HL-60 (cell line): ENCODE data around the gene SPAG8.

Experiments
- DNase-seq, 2 experiments: peaks; one replicate each; pipeline ENCODE4 v3.0.0-alpha.2; 2010 to 2020; ENCODE audit warnings: low read depth in 1 of 2, low spot score in 1 of 2
- H3K27ac ChIP-seq: fragments of 250-450 bp; sonication (Bioruptor Pico); replicated peaks from 2 replicates; pipeline ENCODE4 v1.5.1; 2020; ENCODE audit warnings: mild to moderate bottlenecking, moderate library complexity
- H3K27me3 ChIP-seq: fragments of 250-450 bp; sonication (Bioruptor Pico); 2 replicates; pipeline ENCODE4 v1.5.1; 2021; ENCODE audit warnings: mild to moderate bottlenecking, moderate library complexity; ENCODE audit not compliant: insufficient read depth, poor library complexity, severe bottlenecking
- H3K4me3 ChIP-seq: replicated peaks from 2 replicates; pipeline ENCODE4 v1.5.1; 2011; ENCODE audit warnings: mild to moderate bottlenecking, control low read depth, low read length; ENCODE audit not compliant: insufficient read depth
- CTCF ChIP-seq: IDR thresholded peaks from one replicate; pipeline ENCODE4 v1.5.1; 2011; ENCODE audit warnings: low read length, control low read depth, inconsistent platforms; ENCODE audit not compliant: insufficient read depth
- GABPA ChIP-seq: IDR thresholded peaks from 2 replicates; pipeline ENCODE4 v1.6.1; 2012; ENCODE audit warnings: low read depth
- POLR2AphosphoS5 ChIP-seq: IDR thresholded peaks from 2 replicates; pipeline ENCODE4 v1.6.1; 2012; ENCODE audit warnings: low read depth
- REST ChIP-seq: IDR thresholded peaks from 2 replicates; pipeline ENCODE4 v1.6.1; 2012; ENCODE audit warnings: low read depth; ENCODE audit not compliant: insufficient replicate concordance
- SPI1 ChIP-seq: IDR thresholded peaks from 2 replicates; pipeline ENCODE4 v1.6.1; 2012; ENCODE audit warnings: low read depth, mild to moderate bottlenecking, borderline replicate concordance

The SPAG8 gene

GRCh38 chr9:35769763-35770162 lies 42.3 kb downstream of the SPAG8 start:
- no peak for DNase-seq
- H3K27me3 ChIP-seq: no peaks in the 10 kb centered on the region
- no peak overlapping the region for H3K27ac ChIP-seq
- no peak overlapping the region for H3K4me3 ChIP-seq
- TF ChIP-seq POLR2AphosphoS5 (no peak), GABPA (no peak), REST (no peak), CTCF (no peak), SPI1 (no peak)

- H3K27me3 ChIP-seq: no peaks in the 10 kb centered on the region
- H3K4me3 ChIP-seq: no peak overlapping the region
- H3K27ac ChIP-seq: no peak overlapping the region
- DNase-seq: no peak
- TF ChIP-seq SPI1 (no peak), CTCF (no peak), REST (no peak), POLR2AphosphoS5 (no peak), GABPA (no peak)
Observed at GRCh38 chr9:35767458-35767857, 44.6 kb downstream of the SPAG8 start.

GRCh38 chr9:35766997-35767396 lies 45.1 kb downstream of the SPAG8 start:
- TF ChIP-seq POLR2AphosphoS5: no peak
- no peak for TF ChIP-seq GABPA
- no peak for TF ChIP-seq CTCF
- no peak for TF ChIP-seq REST
- TF ChIP-seq SPI1: no peak
- DNase-seq: no peak
- Histone ChIP-seq H3K27ac (no peak overlapping the region), H3K27me3 (no peaks in the 10 kb centered on the region), H3K4me3 (no peak overlapping the region)
